ENCODE results near the gene UMODL1. TPM values are rescaled to one million over a fixed set of nuclear protein-coding genes. Genes with fewer than 3 reads are reported as not detected.
A peak's percentile ranks its signal among the peaks of the same experiment; 100 is the strongest.

UMODL1 gene
- total and polyA plus RNA-seq, 2 of the 13 experiments (the other 11 are each of a cell fraction or from before 2014, with no cell fraction given), result not detected

GRCh38 chr21:42038393-42038792 is 32.7 kb upstream of the UMODL1 start:
- no peak overlapping the region for H2AFZ ChIP-seq (ENCODE audit: low read length)
- WGBS (ENCODE audit: low lambda C conversion rate), result 68% methylated on average over 10 of the region's 10 CpGs
- in situ Hi-C loops (cut with HindIII; ENCODE audit: extremely low pct_ligation_motif_present, low pct_unique_long_range_greater_than_20kb), result no loop called here
- no peaks in the 10 kb centered on the region for H3K36me3 ChIP-seq (replicated peaks in 1 of 2; ENCODE audit: control insufficient read depth in 1 of 2, insufficient read depth in 2 of 2, low read length in 2 of 2)
- peaks cover 38% of the 10 kb centered on the region for H3K4me1 ChIP-seq (ENCODE audit: insufficient read depth, low read length)
- no TSS peak for BruUV-seq (replicated peaks)
- no peak overlapping the region for H3K9ac ChIP-seq (ENCODE audit: insufficient read depth, low read depth, low read length)
- ChIA-PET POLR2A (interaction anchor here (1.1 kb wide), 1 partner anchor 29 kb away, joined by 4 read pairs; the partner anchor contains the start of gene ZBTB21), CTCF (ENCODE audit: low intra/inter-chr PET ratio, low total read pairs) (no interaction called here)
- H3K4me3 ChIP-seq (replicated peaks in 1 of 3; ENCODE audit: insufficient read depth in 1 of 3, low read depth in 2 of 3, low read length in 3 of 3), result peak overlapping the region in 1 of 3 experiments; percentile 43; a peak in 1 of 6 replicates
- H3K4me2 ChIP-seq (ENCODE audit: low read depth, low read length), result peak overlapping the region; percentile 78
- no peaks in the 10 kb centered on the region for H3K79me2 ChIP-seq (ENCODE audit: insufficient read depth, low read length)
- intact Hi-C loops (cut with micrococcal nuclease; ENCODE audit: unreplicated experiment), result no loop called here
- peak; percentile 12; the same call in 2 of the 3 replicates for ATAC-seq
- FAIRE-seq, result no peak
- peak overlapping the region; percentile 1 for H3K27ac ChIP-seq (ENCODE audit: extremely low read length, insufficient read depth, low read length)
- H4K20me1 ChIP-seq (ENCODE audit: insufficient read depth, low read length), result no peaks in the 10 kb centered on the region
- no peak for TF ChIP-seq ZNF713 (CRISPR knock-in tag; IDR thresholded peaks at IDR 0.05)
- no peak for TF ChIP-seq ZNF619 (CRISPR knock-in tag; IDR thresholded peaks at IDR 0.05)
- TF ChIP-seq, protein P1, sequence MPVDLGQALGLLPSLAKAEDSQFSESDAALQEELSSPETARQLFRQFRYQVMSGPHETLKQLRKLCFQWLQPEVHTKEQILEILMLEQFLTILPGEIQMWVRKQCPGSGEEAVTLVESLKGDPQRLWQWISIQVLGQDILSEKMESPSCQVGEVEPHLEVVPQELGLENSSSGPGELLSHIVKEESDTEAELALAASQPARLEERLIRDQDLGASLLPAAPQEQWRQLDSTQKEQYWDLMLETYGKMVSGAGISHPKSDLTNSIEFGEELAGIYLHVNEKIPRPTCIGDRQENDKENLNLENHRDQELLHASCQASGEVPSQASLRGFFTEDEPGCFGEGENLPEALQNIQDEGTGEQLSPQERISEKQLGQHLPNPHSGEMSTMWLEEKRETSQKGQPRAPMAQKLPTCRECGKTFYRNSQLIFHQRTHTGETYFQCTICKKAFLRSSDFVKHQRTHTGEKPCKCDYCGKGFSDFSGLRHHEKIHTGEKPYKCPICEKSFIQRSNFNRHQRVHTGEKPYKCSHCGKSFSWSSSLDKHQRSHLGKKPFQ (CRISPR knock-in tag; IDR thresholded peaks at IDR 0.05; ENCODE audit: insufficient replicate concordance), result peak; percentile 13
- 0 out of 2 replicates have a peak, but pooled peaks have one; percentile 1 for TF ChIP-seq REPIN1 (CRISPR knock-in tag; IDR thresholded peaks at IDR 0.05; ENCODE audit: borderline replicate concordance, low read depth)
- 0 out of 2 replicates have a peak, but pooled peaks have one; percentile 3 for TF ChIP-seq FOXJ3 (CRISPR knock-in tag; IDR thresholded peaks at IDR 0.05; ENCODE audit: borderline replicate concordance)
- TF ChIP-seq ZNF3 (CRISPR knock-in tag; IDR thresholded peaks at IDR 0.05), result no peak
- TF ChIP-seq ZNF777 (CRISPR knock-in tag; IDR thresholded peaks at IDR 0.05), result 0 out of 2 replicates have a peak, but pooled peaks have one; percentile 10
- no peaks in the 10 kb centered on the region for H3K9me3 ChIP-seq (ENCODE audit: low read length)
- H3K27me3 ChIP-seq (ENCODE audit: control insufficient read depth in 1 of 2, insufficient read depth in 2 of 2, low read length in 2 of 2), result peaks cover 0 to 26% of the 10 kb centered on the region in 2 experiments; a peak in 3 of 5 replicates
- DNase-seq (ENCODE audit: low spot score), result no peak
